C4-2B (cell line): ENCODE measurements around the gene CLEC14A.

Source experiments
- H3K27ac ChIP-seq: fragments of 450-650 bp; 2 replicates; pipeline ENCODE4 v1.5.1; 2017
- ZFX ChIP-seq: fragments of 450-650 bp; IDR thresholded peaks from 2 replicates; pipeline ENCODE4 v1.6.1; 2017
- TF ChIP-seq, protein P1 (sequence below): fragments of 450-650 bp; conservative IDR thresholded peaks from 2 replicates; pipeline ENCODE4 v1.5.1; 2017; ENCODE audit warnings: mild to moderate bottlenecking

The CLEC14A gene

DNA sequence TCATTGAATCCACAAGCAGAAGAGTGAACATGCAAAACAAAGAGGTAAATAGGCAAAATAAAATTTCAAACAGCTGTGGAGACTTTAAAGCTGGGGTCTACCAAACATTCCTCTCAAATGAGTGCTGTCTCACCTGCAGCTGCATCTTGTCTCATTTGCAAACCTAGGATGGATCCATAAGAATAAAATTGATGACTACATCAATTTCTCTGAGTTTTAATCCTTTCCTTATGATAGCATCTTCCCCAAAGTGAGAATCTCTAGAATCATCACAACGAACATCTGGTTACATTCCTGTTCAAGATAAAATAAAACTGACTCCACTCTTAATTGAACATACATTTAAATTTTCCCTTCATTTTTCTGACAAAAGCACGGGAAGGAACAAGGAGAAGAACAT, 29.9 kb downstream of the CLEC14A start:
- TF ChIP-seq ZFX = no peak
- no peak overlapping the region for H3K27ac ChIP-seq

DNA sequence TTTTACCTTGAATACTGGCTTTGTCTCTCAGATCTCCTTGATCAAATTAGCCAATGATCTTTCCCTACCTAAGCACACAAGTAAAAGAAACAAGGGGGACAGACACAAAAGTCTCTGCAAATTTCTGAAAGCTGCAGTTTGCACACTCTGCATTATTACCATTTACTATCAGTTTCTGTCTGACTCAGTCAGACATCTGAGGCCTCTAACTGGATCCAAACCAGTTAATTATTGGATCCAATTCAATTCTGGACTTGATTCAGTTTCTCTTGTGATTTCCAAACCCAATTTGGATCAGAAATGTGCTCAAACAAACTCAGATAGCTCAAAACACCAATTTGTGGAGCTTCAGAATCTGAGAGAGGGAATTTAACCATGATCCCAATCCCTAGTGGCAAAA, 31.6 kb downstream of the CLEC14A start:
- H3K27ac ChIP-seq = no peak overlapping the region
- no peak for TF ChIP-seq ZFX
- TF ChIP-seq, protein P1, sequence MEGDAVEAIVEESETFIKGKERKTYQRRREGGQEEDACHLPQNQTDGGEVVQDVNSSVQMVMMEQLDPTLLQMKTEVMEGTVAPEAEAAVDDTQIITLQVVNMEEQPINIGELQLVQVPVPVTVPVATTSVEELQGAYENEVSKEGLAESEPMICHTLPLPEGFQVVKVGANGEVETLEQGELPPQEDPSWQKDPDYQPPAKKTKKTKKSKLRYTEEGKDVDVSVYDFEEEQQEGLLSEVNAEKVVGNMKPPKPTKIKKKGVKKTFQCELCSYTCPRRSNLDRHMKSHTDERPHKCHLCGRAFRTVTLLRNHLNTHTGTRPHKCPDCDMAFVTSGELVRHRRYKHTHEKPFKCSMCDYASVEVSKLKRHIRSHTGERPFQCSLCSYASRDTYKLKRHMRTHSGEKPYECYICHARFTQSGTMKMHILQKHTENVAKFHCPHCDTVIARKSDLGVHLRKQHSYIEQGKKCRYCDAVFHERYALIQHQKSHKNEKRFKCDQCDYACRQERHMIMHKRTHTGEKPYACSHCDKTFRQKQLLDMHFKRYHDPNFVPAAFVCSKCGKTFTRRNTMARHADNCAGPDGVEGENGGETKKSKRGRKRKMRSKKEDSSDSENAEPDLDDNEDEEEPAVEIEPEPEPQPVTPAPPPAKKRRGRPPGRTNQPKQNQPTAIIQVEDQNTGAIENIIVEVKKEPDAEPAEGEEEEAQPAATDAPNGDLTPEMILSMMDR = no peak

DNA sequence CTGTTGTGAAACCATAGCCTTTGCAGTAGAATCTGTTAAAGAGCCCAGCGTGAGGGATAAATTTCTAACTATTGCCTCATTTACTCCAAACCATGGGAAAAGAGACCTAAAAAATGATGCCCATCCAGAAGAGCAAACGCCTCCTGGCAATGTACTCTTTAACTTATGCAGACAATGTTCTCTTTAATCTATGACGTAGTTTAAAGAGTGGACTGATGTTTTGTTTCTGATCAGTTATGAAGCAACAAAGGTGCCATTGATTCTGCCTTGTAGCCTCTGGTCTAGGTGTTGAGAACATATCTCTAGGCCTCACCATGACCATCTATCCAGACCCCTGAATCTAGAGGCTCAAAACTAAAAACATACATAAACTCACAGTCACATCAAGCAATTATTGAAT, 34.8 kb downstream of the CLEC14A start:
- no peak overlapping the region for H3K27ac ChIP-seq
- TF ChIP-seq, protein P1 = no peak
- TF ChIP-seq ZFX = no peak

DNA sequence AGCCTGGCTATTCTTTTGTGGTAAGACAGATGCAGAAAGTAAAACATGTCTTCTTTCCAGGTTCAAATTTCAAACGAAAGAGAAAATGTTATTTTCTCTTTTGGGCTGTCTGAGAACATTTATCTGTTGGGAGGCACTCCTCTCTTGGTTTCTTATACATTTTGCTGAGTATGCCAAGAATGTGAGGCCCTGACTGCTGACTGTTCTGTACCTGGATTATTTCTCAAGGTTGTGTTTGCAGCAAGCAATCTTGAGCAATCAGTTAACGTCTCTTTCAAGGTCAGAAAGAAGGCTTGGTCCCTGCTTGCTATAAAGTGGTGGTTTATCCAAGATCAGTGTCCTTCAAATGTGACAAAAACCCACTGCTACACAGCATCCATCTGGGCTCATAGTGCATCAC, 38.3 kb downstream of the CLEC14A start:
- TF ChIP-seq, protein P1 = no peak
- TF ChIP-seq ZFX = no peak
- H3K27ac ChIP-seq = no peak overlapping the region

DNA sequence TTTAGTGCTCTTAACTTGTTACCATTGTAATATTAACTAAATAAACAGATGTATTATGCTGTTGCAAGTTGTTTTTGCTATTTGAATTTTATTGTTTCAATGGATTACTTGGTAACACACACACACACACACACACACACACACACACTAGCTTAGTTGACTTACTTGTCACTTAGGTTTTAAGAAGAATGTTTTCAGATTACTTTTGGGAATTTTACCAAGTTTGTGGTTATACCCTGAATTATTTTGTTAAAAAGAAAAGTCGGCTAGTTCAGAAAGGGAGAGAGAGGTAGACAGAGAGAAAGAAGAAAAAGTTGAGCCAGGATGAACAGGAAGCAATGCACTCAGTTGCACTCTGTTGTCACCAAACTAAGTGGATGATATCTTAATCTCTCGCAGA, 42.9 kb downstream of the CLEC14A start:
- no peak overlapping the region for H3K27ac ChIP-seq
- no peak for TF ChIP-seq ZFX
- TF ChIP-seq, protein P1 = no peak

DNA sequence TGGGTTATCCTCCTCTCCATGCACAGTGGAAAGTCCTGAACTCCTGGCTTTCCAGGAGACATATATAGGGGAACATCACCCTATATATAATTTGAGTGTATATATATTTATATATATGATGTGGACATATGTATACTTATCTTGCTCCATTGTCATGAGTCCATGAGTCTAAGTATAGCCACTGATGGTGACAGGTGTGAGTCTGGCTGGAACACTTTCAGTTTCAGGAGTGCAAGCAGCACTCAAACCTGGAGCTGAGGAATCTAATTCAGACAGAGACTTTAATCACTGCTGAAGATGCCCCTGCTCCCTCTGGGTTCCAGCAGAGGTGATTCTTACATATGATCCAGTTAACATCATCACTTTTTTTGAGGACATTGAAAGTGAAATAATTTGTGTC, 43.8 kb downstream of the CLEC14A start:
- TF ChIP-seq ZFX = no peak
- TF ChIP-seq, protein P1 = no peak
- H3K27ac ChIP-seq = no peak overlapping the region

DNA sequence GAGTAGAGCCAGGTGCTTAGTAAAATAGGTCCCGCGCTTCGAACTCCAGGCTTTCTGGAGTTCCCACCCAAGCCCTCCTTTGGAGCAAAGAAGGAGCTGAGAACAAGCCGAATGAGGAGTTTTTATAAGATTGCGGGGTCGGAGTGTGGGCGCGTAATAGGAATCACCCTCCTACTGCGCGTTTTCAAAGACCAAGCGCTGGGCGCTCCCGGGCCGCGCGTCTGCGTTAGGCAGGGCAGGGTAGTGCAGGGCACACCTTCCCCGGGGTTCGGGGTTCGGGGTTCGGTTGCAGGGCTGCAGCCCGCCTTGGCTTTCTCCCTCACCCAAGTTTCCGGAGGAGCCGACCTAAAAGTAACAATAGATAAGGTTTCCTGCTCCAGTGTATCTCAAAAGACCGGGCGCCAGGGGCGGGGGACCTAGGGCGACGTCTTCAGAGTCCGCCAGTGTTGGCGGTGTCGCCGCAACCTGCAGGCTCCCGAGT, 44.6 kb downstream of the CLEC14A start:
- H3K27ac ChIP-seq = no peak overlapping the region
- no peak for TF ChIP-seq ZFX
- TF ChIP-seq, protein P1 = no peak

DNA sequence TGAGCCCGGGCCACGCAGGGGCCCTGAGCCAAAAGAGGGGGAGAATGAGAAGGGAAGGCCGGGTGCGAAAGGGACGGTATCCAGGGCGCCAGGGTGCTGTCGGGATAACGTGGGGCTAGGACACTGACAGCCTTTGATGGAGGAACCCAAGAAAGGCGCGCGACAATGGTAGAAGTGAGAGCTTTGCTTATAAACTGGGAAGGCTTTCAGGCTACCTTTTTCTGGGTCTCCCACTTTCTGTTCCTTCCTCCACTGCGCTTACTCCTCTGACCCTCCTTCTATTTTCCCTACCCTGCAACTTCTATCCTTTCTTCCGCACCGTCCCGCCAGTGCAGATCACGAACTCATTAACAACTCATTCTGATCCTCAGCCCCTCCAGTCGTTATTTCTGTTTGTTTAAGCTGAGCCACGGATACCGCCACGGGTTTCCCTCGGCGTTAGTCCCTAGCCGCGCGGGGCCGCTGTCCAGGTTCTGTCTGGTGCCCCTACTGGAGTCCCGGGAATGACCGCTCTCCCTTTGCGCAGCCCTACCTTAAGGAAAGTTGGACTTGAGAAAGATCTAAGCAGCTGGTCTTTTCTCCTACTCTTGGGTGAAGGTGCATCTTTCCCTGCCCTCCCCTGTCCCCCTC, 45.2 kb downstream of the CLEC14A start:
- H3K27ac ChIP-seq = no peak overlapping the region
- TF ChIP-seq, protein P1 = no peak
- TF ChIP-seq ZFX = no peak
